K562 (cell line): ENCODE measurements around the gene DAPK2. TPM values are rescaled to one million over a fixed set of nuclear protein-coding genes. Genes with fewer than 3 reads are reported as not detected.

ENCODE experiments used
- ATAC-seq: fragments of 200-7000 bp; cut with Tn5 transposase; 3 replicates; pipeline ENCODE4 v1.9.1; 2020; ENCODE audit warnings: moderate library complexity
- BruUV-seq: library from RNA; stranded (reverse); fragments of 400-500 nt; replicated peaks from 2 replicates; lab custom pipeline; 2021; lab: Mats Ljungman, UMichigan
- CTCF ChIA-PET: fragments of 300-600 bp; formaldehyde crosslinking; extraction: SDS; loops from one replicate; lab custom pipeline; 2021; ENCODE audit warnings: low intra/inter-chr PET ratio; lab: Yijun Ruan, JAX
- POLR2A ChIA-PET: fragments of 300-600, 350-650 bp; sonication (Branson Sonifier 250); formaldehyde crosslinking; extraction: SDS; loops from one replicate; lab custom pipeline; 2021; ENCODE audit warnings: antibody characterized with exemption, inconsistent platforms; lab: Yijun Ruan, JAX
- DNase-seq, 4 experiments: peaks; one replicate each; pipeline versions ENCODE4 v3.0.0 to v3.0.0-alpha.2; 2011 to 2018; ENCODE audit warnings: low spot score in 3 of 4, mixed read lengths in 3 of 4; ENCODE audit errors: extremely low read depth in 1 of 4
- FAIRE-seq: peaks from 2 replicates; lab custom pipeline; 2011; peaks lifted over from hg19 to GRCh38; lab: Jason Lieb, UNC
- H2AFZ ChIP-seq: 2 replicates; pipeline ENCODE4 v1.6.0; 2011; ENCODE audit warnings: low read depth, low read length, control low read depth, inconsistent platforms
- H3K27ac ChIP-seq: fragments of 200-600 bp; 3 replicates; pipeline ENCODE4 v1.8.0; 2011; ENCODE audit warnings: low read depth, mild to moderate bottlenecking, control low read depth, inconsistent platforms, low read length, moderate library complexity, mixed read lengths; ENCODE audit errors: extremely low read depth
- H3K27me3 ChIP-seq, 2 experiments: fragments of 300-600 bp in 1 of 2; 2 replicates in 1 of 2; 3 replicates in 1 of 2; pipeline versions ENCODE4 v1.6.0 to v1.8.0; 2011; ENCODE audit warnings: inconsistent platforms in 2 of 2, low read length in 2 of 2, mild to moderate bottlenecking in 1 of 2, mixed read lengths in 1 of 2, moderate library complexity in 1 of 2; ENCODE audit not compliant: control insufficient read depth in 2 of 2, insufficient read depth in 2 of 2
- H3K36me3 ChIP-seq: fragments of 300-600 bp; 3 replicates; pipeline ENCODE4 v1.8.0; 2011; ENCODE audit warnings: mild to moderate bottlenecking, low read length, inconsistent platforms; ENCODE audit not compliant: control insufficient read depth, insufficient read depth
- H3K4me1 ChIP-seq, 2 experiments: fragments of 200-600 bp in 1 of 2; replicated peaks in 1 of 2; 2 replicates in 1 of 2; 3 replicates in 1 of 2; pipeline versions ENCODE4 v1.5.1 to v1.8.0; 2011; ENCODE audit warnings: inconsistent platforms in 2 of 2, low read length in 2 of 2, mild to moderate bottlenecking in 1 of 2, mixed read lengths in 1 of 2, moderate library complexity in 1 of 2; ENCODE audit not compliant: control insufficient read depth in 2 of 2, insufficient read depth in 2 of 2
- H3K4me2 ChIP-seq: 2 replicates; pipeline ENCODE4 v1.6.1; 2011; ENCODE audit warnings: low read length, control low read depth, inconsistent platforms, mixed read lengths; ENCODE audit not compliant: insufficient read depth
- H3K4me3 ChIP-seq: fragments of 200-600 bp; sonication (generic), shearing (Covaris generic); 2 replicates; pipeline ENCODE4 v1.5.1; 2016; ENCODE audit warnings: control low read depth, inconsistent platforms
- H3K79me2 ChIP-seq: fragments of 200-600 bp; 3 replicates; pipeline ENCODE4 v1.8.0; 2011; ENCODE audit warnings: low read length, inconsistent platforms; ENCODE audit not compliant: control insufficient read depth, insufficient read depth
- H3K9ac ChIP-seq, 2 experiments: 2 replicates each; pipeline versions ENCODE4 v1.6.0 to v1.6.1; 2011; ENCODE audit warnings: low read depth in 2 of 2, low read length in 2 of 2, control low read depth in 1 of 2, inconsistent platforms in 1 of 2, mild to moderate bottlenecking in 1 of 2, mixed read lengths in 1 of 2; ENCODE audit not compliant: insufficient read depth in 1 of 2
- H3K9me1 ChIP-seq: one replicate; pipeline ENCODE4 v1.6.0; 2011; ENCODE audit warnings: inconsistent platforms, mild to moderate bottlenecking, low read length, moderate library complexity; ENCODE audit not compliant: control insufficient read depth, insufficient read depth
- H3K9me3 ChIP-seq: replicated peaks from 2 replicates; pipeline ENCODE4 v1.5.1; 2011; ENCODE audit warnings: low read depth, low read length, inconsistent platforms; ENCODE audit not compliant: control insufficient read depth, insufficient read depth
- H4K20me1 ChIP-seq: replicated peaks from 2 replicates; pipeline ENCODE4 v1.6.1; 2011; ENCODE audit warnings: low read length, inconsistent platforms, mixed read lengths; ENCODE audit not compliant: control insufficient read depth, insufficient read depth
- CTBP1 ChIP-seq: fragments of 450-650 bp; IDR thresholded peaks from 2 replicates; pipeline ENCODE4 v1.6.1; 2016; ENCODE audit warnings: borderline replicate concordance
- NFIC ChIP-seq: fragments of 450-650 bp; IDR thresholded peaks from 2 replicates; pipeline ENCODE4 v1.6.1; 2017; ENCODE audit warnings: mild to moderate bottlenecking, inconsistent platforms
- POU5F1 ChIP-seq: fragments of 150-350 bp; IDR thresholded peaks from 2 replicates; pipeline ENCODE4 v1.6.1; 2014; ENCODE audit warnings: borderline replicate concordance, low read length, low read depth, mild to moderate bottlenecking; ENCODE audit not compliant: partially characterized antibody
- ZNF41 ChIP-seq: fragments of 250-450 bp; sonication (Bioruptor Pico); conservative IDR thresholded peaks from 2 replicates; pipeline ENCODE4 v1.4.0; 2020; ENCODE audit warnings: mild to moderate bottlenecking
- WGBS: fragments of 100-300 bp; shearing (Covaris generic); methylation state at CpG from one replicate; pipeline ENCODE4 v1.1.6; 2016; ENCODE audit warnings: low coverage, mixed read lengths; ENCODE audit not compliant: insufficient coverage; ENCODE audit errors: missing lambda C conversion rate; 5-methylcytosine and 5-hydroxymethylcytosine counted together
- in situ Hi-C: fragments of 300-500 bp; cut with MboI; formaldehyde crosslinking; loops from 4 replicates; pipeline ENCODE4 v1.15.0; 2018; ENCODE audit warnings: inconsistent platforms, mixed read lengths
- intact Hi-C: fragments of 100-400 bp; cut with micrococcal nuclease; formaldehyde crosslinking; loops from 2 replicates; pipeline ENCODE4 v1.14.2; 2022
- polyA plus RNA-seq, 8 experiments: library from polyadenylated mRNA; depleted of rRNA in 4 of 8; stranded (reverse) in 5 of 8; unstranded in 3 of 8; fragments of >200 nt; fragmentation: Nextera tagmentation in 2 of 8; fragmentation: Illumina TruSeq in 1 of 8; extraction: Ambion mirVana in 2 of 8; extraction: Trizol in 1 of 8; gene quantifications; 2 replicates each; pipeline versions ENCODE4 v1.2.1 to v1.2.3, GENCODE V29; 2011 to 2014; ENCODE audit warnings: inconsistent platforms in 1 of 8, missing spikeins in 1 of 8
- total RNA-seq, 7 experiments: library from RNA; depleted of rRNA in 6 of 7; stranded (reverse); fragments of >200 nt in 6 of 7; fragmentation: Illumina TruSeq in 2 of 7; extraction: Trizol in 2 of 7; gene quantifications; 2 replicates each; pipeline versions ENCODE4 v1.2.1 to v1.2.3, GENCODE V29; 2011 to 2021; ENCODE audit warnings: low replicate concordance in 1 of 7
- TF ChIP-seq, protein P1 (sequence below), 2 experiments: fragments of 450-650 bp; IDR thresholded peaks; 2 replicates each; pipeline ENCODE4 v1.6.1; 2018; ENCODE audit warnings: mild to moderate bottlenecking in 2 of 2, low read depth in 1 of 2; ENCODE audit not compliant: partially characterized antibody in 2 of 2
- TF ChIP-seq, protein P2 (sequence below): fragments of 450-650 bp; IDR thresholded peaks from 2 replicates; pipeline ENCODE4 v1.6.1; 2016
- TF ChIP-seq, protein P3 (sequence below): sonication (generic); formaldehyde crosslinking; IDR thresholded peaks from 2 replicates; pipeline ENCODE4 v1.8.1; 2023; ENCODE audit warnings: missing genetic modification reagents, mild to moderate bottlenecking, borderline replicate concordance

Gene DAPK2
- total and polyA plus RNA-seq, 9 of the 15 experiments (the other 6 are each of a cell fraction or from before 2014, with no cell fraction given) = 0.14 to 5.2 (median 2.2) TPM

DNA sequence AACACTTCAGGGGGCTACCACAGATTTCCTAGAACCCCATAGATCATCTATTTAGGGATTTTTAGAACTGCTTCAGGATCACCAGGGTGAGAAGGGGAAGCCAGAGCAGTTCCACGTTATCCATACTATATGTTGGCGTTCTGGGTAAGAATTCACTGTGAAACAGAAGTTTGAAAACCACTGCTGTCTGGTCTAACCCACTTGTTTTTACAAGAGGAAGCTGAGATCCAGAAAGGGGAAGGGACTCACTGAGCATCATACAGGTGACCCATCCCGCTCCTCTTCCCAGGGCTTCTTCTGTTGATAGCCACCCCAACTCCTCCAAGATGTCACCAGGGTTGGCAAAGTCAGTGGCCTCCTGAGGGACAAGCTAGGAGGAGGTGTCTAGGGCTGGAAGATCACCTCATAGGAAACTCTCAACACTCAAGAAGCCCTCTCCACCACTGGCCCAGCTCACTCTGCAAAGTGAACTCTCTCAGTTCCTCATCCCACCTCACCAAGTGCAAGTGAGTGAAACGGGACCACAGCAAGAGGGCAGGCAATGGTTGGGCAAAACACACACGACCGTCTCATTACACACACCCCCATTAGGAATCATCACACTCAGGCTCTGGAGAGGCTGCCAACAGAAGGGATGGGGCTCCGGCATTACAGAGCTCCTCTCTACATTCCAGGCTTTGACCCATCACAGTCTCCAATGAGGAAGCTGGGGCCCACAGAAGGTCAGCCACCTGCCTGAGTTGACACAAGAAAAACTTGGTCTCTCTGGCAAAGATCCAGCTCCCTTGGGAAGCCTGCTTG, 1.8 kb downstream of the DAPK2 start (continued):
- TF ChIP-seq NFIC = peak; percentile 58; the same call in 1 of the 2 replicates
- TF ChIP-seq CTBP1 = no peak

DNA sequence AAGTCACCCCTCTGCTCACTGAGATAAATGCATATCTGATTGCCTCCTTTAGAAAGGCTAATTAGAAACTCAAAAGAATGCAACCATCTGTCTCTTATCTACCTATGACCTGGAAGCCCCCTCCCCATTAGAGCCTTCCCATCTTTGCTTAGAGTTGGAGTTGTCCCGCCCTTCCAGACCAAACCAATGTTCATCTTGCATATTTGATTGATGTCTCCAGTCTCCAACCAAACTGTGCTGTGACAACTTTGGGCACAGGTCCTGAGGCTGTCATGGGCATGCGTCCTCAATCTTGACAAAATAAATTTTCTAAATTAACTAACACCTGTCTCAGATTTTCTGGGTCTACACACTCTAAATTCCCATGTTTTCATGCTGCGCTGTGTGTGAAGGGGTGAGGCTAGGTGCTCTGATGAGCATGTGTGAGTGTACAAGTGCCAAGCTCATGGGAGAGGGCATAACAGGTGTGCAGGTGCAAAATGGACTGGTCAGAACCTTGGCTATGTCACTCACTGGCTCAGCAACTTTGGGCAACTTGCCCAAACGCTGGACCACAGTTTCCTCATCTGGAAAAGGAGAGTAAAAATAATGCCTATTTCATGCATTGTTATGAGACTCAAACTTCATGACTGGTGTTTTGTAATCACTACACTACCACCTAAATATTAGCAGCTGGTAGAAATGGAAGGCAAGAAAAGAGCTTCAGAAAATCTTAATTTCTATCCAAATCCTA, 7.2 kb downstream of the DAPK2 start:
- CTCF ChIA-PET = no interaction called here
- H3K9me1 ChIP-seq = no peaks in the 10 kb centered on the region
- no peaks in the 10 kb centered on the region for H3K27me3 ChIP-seq
- no peaks in the 10 kb centered on the region for H3K36me3 ChIP-seq
- H3K79me2 ChIP-seq = no peaks in the 10 kb centered on the region
- intact Hi-C loops (no loop called here), in situ Hi-C loops (no loop called here)
- H3K9me3 ChIP-seq = no peaks in the 10 kb centered on the region
- WGBS = 57% methylated on average over 4 of the region's 4 CpGs
- H4K20me1 ChIP-seq = no peaks in the 10 kb centered on the region
- H3K27ac ChIP-seq = no peak overlapping the region
- no peak overlapping the region for H2AFZ ChIP-seq
- H3K4me2 ChIP-seq = no peak overlapping the region
- ATAC-seq (no peak; the same call in 2 of the 3 replicates), FAIRE-seq (no peak), DNase-seq (peak in 1 of 4 experiments; percentile 25)
- H3K4me1 ChIP-seq = no peaks in the 10 kb centered on the region
- POLR2A ChIA-PET = interaction anchor here (0.6 to 1.2 kb wide), 4 partner anchors 9 to 597 kb away, joined by 3 to 6 read pairs (median 4); no protein-coding TSS in a partner anchor
- no peak overlapping the region for H3K4me3 ChIP-seq
- BruUV-seq = no TSS peak
- H3K9ac ChIP-seq = no peak overlapping the region
- no peak for TF ChIP-seq ZNF41 (CRISPR knock-in tag)
- TF ChIP-seq, protein P1, sequence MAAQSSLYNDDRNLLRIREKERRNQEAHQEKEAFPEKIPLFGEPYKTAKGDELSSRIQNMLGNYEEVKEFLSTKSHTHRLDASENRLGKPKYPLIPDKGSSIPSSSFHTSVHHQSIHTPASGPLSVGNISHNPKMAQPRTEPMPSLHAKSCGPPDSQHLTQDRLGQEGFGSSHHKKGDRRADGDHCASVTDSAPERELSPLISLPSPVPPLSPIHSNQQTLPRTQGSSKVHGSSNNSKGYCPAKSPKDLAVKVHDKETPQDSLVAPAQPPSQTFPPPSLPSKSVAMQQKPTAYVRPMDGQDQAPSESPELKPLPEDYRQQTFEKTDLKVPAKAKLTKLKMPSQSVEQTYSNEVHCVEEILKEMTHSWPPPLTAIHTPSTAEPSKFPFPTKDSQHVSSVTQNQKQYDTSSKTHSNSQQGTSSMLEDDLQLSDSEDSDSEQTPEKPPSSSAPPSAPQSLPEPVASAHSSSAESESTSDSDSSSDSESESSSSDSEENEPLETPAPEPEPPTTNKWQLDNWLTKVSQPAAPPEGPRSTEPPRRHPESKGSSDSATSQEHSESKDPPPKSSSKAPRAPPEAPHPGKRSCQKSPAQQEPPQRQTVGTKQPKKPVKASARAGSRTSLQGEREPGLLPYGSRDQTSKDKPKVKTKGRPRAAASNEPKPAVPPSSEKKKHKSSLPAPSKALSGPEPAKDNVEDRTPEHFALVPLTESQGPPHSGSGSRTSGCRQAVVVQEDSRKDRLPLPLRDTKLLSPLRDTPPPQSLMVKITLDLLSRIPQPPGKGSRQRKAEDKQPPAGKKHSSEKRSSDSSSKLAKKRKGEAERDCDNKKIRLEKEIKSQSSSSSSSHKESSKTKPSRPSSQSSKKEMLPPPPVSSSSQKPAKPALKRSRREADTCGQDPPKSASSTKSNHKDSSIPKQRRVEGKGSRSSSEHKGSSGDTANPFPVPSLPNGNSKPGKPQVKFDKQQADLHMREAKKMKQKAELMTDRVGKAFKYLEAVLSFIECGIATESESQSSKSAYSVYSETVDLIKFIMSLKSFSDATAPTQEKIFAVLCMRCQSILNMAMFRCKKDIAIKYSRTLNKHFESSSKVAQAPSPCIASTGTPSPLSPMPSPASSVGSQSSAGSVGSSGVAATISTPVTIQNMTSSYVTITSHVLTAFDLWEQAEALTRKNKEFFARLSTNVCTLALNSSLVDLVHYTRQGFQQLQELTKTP (IDR thresholded peaks at IDR 0.05; ENCODE audit: low read depth in 1 of 2, partially characterized antibody in 2 of 2) = no peak
- TF ChIP-seq, protein P2, sequence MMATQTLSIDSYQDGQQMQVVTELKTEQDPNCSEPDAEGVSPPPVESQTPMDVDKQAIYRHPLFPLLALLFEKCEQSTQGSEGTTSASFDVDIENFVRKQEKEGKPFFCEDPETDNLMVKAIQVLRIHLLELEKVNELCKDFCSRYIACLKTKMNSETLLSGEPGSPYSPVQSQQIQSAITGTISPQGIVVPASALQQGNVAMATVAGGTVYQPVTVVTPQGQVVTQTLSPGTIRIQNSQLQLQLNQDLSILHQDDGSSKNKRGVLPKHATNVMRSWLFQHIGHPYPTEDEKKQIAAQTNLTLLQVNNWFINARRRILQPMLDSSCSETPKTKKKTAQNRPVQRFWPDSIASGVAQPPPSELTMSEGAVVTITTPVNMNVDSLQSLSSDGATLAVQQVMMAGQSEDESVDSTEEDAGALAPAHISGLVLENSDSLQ = peak; percentile 95
- TF ChIP-seq POU5F1 = no peak
- TF ChIP-seq, protein P3, sequence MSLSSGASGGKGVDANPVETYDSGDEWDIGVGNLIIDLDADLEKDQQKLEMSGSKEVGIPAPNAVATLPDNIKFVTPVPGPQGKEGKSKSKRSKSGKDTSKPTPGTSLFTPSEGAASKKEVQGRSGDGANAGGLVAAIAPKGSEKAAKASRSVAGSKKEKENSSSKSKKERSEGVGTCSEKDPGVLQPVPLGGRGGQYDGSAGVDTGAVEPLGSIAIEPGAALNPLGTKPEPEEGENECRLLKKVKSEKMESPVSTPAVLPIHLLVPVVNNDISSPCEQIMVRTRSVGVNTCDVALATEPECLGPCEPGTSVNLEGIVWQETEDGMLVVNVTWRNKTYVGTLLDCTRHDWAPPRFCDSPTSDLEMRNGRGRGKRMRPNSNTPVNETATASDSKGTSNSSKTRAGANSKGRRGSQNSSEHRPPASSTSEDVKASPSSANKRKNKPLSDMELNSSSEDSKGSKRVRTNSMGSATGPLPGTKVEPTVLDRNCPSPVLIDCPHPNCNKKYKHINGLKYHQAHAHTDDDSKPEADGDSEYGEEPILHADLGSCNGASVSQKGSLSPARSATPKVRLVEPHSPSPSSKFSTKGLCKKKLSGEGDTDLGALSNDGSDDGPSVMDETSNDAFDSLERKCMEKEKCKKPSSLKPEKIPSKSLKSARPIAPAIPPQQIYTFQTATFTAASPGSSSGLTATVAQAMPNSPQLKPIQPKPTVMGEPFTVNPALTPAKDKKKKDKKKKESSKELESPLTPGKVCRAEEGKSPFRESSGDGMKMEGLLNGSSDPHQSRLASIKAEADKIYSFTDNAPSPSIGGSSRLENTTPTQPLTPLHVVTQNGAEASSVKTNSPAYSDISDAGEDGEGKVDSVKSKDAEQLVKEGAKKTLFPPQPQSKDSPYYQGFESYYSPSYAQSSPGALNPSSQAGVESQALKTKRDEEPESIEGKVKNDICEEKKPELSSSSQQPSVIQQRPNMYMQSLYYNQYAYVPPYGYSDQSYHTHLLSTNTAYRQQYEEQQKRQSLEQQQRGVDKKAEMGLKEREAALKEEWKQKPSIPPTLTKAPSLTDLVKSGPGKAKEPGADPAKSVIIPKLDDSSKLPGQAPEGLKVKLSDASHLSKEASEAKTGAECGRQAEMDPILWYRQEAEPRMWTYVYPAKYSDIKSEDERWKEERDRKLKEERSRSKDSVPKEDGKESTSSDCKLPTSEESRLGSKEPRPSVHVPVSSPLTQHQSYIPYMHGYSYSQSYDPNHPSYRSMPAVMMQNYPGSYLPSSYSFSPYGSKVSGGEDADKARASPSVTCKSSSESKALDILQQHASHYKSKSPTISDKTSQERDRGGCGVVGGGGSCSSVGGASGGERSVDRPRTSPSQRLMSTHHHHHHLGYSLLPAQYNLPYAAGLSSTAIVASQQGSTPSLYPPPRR (CRISPR knock-in tag) = no peak
